Stimulated activated naive CD4-positive, alpha-beta T cell (primary cell): ENCODE measurements around the gene BCDIN3D.
"Not testable (repeated sequence)": the region's sequence is repeated elsewhere in the genome, so short reads cannot be mapped to it uniquely, and the experiment has no call there.

Experiments used
- DNase-seq, 6 experiments: peaks; one replicate each; lab custom pipeline; 2025; lab: John Stamatoyannopoulos, UW

The BCDIN3D gene

DNA sequence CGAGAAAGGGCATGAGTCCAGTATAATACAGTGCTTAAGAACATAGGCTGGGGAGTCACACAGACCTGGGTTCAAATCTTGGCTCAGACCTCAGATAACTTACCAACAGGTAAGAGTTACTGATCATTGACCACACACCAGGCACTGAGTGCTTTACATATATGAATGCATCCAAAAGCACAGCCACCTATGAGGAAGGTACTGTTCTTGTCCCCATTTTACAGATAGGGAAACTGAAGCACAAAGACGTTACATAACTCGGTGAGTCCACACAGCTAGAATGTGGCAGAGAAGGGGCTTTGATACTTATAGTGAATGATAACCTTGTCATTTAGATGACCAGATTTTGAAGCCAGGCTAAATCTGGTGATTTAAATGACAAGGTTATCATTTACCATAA lies 33.2 kb upstream of the BCDIN3D start:
- no peak for DNase-seq

DNA sequence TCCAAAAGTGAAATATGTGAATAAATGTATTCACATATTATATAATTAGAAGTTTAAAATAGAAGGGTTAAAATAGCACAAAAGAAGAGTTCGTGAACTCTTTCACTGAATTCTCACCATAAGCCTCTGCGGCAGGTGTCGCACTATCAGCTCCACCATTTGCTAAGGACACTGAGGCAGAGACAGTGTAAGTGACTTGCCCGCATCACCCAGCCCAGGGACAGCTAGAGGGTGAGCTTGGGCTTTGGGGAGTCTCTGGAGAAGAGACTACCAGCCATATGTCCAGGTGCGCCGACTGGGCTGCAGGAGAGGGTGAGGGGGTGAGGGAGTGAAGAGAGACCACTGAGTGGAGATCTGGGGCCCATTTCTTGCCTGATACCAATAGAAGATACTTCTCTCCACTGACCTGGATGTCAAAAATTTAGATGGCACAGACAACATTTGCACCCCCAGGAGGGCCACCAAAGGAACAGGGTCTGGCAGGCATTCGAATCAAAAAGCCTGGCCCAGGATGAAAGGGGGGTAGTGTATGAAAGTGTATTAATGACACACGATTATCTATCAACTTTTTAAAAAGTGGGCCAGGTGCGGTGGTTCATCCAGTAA lies 32.3 kb upstream of the BCDIN3D start:
- no peak for DNase-seq

DNA sequence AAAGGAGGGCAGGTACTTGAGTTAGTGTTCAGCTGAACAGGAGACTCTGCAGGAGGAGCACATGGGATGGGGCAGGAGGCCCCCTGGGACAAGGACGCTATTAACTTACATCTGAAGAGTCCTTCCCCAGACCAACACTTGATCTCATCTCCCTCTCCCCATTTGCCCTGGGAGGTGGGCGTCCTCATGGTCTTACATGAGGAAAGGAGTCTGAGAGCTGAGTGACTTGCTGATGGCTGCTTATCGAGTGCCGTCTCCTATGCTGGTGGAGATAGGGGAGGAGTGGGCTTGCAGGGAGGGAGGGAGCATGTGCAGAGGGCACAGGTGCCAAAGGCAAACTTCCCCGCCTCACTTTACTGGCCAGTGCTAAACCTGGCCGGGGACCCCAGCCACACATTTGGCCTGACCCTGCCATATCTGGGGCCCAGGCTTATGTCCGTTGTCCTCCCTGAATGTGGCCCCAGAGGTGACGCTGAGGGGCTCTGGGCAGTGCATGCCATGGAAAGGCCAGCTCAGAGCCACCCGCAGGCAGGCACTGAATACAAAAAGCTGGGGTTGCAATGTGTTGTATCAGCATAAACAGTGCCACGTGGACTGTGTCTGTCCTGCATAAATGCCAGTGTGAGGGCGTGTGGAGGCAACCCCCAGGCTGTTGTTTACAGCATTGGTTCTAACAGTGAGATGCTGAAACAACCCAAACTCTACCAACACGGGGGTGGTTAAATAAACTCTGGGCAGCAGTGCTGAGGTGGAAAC lies 31.4 kb upstream of the BCDIN3D start:
- DNase-seq, result no peak

DNA sequence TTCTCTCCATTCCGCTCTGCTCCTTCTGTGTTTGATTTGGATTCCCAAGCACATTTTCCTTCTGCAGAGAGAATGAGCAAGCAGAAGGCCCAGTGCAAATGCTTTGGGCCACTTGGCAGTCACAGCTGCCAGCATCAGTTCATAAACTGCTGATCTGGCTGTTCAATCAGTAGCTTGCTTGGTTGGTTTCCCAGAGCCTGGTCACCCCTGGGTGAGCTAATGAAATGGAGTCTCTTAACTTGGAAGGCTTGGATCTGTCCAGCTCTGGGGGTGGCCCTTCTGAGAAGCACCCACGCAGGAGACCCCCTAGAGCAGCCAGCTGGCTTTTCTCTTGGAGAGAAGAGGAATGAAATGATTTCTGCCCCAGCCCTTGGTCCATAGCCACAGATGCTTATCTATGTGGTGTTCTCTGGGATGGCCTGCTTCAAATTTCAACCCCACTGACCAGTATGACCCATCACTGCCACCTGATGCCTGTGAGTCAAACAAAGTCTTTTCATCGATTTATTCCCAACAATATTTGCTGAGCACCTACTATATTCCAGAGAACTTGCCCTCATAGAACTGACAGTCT lies 30.5 kb upstream of the BCDIN3D start:
- no peak for DNase-seq

DNA sequence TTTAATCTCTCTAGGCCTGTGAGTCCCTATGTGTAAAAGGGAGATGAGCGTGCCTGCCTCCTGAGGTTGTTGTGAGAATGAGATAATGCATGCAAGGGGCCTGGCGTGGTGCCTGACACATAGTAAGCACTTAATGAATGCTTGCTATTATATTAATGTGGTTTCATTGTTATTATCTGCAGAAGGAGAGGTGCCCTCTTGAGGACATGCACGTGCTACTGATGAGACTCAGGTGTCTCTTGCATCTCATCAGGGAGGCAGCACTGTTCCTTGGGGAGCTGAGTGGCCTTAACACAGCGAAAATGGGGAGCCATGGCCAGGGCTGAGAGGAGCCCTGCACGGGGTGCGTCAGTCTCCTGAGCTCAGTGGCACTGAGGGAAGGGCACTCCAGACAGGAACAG lies 29.9 kb upstream of the BCDIN3D start:
- no peak for DNase-seq

DNA sequence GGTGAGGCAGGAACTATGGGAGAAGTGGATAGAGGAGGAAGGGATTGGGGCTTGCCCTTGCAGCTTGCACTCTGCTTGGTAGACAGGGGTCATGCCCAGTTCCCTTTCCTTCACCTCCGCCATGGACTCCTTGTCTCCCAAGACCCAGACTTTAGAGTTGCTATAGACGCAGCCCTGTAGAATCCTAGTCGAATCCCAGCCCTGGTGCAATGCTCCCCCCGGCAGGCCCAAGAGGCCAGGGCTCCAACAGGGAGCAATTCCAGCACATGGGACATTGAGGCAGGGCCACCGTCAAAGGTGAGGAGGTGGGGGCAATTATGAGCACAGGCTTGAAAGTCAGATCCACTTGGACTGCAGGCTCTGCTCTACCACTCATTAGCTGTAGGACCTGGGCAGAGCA lies 29.5 kb upstream of the BCDIN3D start:
- DNase-seq, result no peak

DNA sequence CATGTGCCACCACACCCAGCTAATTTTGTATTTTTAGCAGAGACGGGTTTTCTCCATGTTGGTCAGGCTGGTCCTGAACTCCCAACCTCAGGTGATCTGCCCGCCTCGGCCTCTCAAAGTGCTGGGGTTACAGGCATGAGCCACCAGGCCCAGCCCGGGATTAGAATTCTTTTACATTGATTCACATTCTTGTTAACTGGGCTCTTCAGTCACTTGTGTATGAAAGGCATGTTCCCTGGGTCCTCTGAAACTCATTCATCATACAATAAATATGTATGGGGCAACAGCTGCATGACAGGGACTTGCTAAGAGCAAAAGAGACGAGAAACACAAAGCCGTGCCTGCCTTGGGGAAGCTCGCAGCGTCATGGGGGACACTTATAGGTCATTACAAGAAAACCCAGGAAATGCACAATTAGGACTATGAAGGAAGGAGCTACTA lies 28.9 kb upstream of the BCDIN3D start:
- DNase-seq, result not testable (repeated sequence)

DNA sequence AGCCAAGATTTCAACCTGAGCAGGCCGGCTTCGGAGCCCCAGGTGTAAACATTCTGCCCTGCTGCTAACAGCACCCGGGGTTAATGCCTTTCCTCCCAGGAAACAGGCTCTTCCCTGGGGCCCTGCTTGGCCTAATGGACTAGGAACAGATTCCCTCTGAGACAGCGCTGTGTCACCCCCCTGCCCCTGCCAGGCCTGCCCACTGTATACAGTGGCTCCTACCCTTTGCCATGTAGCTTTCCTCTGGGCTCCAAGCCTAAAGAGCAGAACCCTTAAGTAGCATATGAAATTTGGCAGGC lies 28.3 kb upstream of the BCDIN3D start:
- DNase-seq, result no peak

DNA sequence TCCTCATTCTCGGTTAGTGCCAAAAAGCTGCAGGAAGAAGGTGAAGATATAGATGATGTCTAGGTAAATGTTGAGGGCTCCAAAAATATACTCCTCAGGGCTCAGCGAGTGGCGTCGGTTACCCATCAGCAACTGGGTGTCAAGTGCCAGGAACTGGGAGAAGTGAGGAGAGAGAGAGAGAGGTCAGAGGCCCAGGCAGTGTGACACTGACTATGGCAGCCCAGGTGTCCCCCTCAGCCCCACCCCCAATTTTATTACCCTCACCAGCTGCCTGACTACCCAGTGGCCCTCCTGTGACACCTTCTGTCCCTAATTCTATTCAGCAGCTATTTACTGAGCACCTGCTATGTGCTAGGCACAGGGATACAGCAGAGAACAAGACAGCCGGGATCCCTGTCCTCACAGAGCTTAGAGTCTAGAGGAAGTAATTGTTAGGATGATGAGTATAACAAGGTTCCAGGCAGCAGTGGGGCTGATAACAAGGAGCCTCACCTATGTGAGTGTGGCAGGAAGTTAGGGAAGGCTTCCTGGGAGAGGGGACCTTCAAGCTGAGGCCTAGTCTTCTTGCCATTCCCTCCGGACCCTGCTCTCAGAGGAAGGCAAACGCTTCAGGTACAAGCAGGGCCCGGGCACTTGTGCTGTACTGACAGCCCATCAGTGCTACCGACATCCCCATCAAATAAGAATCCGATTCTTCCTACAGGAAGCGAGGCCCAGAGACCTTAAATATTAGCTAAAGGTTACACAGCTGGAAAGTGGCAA lies 27.8 kb upstream of the BCDIN3D start:
- DNase-seq, result no peak

DNA sequence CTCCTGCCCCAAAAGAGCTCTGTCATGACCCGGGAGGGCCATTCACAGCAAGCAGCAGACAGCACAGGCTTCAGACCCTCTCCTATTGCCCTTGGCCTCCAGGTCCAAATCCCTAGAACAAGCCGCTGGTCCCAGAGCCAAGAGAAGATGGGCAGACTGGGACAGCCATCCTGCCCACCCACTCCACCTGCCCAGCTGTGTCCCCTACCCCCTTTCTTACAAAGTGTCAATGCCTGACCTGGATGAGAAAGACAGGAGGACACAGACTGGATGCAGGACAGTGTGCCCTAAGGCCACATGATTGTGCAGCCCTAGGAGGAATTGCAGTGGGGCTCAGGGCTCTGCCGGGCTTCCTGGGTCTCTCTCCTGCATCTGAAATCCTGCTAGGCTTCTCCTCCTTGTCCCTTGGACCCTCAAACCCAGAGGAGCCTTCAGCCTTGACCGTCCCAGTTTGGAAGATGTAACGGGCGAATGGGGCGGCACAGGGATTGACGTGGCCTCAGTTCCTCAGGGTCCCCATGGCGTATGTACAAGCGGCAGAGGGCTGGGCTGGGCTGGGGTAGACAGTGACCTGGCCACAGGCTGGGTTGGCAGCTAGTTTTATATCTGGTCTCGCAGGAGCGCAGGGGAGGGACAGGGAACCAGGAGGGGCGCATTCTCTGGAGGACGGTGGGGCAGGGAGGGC lies 27.1 kb upstream of the BCDIN3D start:
- no peak for DNase-seq

DNA sequence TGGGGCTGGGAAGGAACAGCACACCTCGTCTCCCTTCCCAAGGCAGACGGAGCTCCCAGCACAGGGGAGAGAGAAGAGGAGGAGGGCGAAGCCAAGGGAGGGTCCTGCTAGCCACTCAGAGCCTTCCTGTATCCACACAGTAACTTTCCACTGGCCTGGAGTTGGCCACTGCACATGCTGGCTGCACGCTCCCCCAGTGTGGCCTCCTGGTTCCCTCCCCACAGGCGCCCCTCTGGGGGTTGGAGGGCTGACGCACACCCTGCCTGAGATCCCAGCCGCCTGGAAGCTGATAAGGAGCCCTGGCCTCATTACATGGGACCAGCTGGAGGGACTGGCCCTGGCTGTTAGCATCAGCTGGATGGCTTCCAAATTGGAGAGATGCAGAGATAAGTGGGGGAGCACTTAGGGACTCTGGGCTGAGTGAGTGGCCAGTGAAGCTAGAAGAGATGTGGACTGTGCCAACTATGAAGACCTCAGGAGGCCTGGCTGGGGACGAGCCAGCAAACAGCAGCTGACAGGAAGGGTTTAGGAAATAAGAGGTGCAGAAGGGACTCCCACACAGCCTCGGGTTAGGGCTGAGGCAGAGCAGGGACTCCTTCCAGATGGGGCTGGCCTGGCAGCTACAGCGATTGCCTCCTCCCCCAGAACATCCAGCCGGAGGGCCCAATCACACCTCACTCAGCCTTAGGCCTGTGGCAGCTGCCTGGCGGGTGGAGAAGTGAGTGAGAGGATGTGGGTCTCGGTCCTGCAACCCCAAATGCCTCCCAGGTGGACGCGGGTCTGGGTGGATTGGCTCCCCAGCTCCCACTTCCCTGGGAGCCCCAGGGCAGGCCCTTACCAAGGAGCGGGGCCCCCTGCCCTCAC lies 26.3 kb upstream of the BCDIN3D start:
- no peak for DNase-seq

DNA sequence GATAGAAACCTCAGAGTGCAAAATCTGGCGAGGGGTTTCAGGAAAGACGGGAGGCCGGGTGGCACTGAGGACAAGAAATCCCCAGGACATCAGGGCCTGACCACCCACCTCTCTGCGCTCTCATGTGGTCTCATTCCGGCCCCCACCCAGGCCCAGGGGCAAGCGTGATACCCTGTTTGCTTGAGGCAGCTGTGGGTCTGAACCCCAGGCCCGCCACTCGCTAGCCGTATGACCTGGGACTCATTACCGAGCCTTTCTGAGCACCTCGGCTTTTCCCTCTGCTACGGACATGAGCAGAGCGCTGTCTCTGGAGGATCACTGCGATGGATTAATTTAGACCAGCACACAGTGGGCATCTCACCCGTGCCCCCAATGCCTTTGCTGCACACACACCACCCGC lies 25.5 kb upstream of the BCDIN3D start:
- no peak for DNase-seq

DNA sequence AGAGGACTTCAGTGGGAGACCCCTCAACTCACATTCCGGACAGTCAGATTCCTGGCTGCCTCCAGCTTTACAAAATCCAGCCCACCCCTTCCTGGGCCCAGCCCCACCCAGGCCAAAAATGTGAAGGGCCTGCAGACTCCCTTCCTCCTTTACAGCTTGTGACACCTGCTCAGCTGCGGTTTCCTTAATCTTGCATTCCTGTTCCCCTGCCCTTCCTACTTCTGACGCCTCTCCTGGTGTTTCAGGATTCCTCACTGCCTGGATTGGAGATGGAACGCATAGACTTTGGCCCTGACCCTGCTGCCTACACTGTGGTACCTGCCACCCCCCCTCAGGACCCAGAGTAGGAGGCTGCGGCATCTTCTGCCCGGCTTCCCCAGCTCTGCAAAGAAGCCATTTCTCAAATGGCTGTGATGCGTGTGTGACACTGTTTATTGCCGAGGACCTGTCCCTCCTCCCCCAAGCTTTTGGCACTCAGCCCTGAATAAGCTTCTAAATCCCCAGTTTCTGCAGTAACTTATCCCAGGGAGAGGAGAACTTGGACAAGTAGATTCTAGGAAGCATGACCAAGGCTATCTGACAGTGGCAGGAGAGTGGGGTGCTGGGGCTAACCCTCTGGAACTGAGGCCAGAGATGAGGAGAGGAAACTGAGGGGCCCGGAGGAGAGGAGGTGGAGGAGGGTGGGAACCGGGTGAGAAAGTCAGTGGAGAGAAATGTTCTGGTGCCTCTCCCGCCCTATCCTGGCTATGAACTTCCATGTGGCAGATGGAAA lies 24.9 kb upstream of the BCDIN3D start:
- no peak for DNase-seq

DNA sequence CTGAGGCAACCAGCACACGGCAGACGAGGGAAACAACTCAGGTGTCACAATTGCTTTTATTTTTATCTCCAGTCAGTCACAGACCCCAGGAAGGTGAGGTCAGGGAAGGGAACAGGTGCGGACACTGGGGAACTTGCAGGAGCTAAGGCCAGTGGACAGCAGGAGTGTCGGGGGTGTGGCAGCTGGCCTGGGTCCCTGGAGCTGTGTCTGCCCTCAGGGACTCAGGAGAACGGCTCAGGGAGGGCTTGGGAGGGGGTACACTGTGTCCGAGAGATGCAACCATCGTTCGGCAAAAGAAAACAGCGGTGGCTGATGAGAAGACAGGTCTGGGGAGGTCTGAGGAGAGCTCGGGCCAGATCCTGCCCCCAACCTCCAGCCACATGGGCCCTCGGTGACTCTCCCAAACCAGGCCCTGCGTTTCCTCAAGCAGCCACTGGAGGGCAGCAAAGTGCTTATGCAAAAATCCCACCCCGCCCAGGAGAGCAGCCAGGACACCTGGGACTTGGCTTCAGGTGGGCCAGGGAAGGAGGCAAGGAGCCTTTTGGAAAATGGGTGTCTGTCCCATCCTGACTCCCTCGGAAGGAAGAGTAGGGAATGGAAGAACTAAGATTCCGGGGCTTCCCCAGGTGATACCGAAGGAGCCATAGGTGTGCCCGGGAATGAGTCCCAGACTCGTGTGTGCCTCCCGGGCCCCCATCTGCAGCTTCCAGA lies 24.1 kb upstream of the BCDIN3D start:
- peak; percentile 45 to 76 (median 54) for DNase-seq

DNA sequence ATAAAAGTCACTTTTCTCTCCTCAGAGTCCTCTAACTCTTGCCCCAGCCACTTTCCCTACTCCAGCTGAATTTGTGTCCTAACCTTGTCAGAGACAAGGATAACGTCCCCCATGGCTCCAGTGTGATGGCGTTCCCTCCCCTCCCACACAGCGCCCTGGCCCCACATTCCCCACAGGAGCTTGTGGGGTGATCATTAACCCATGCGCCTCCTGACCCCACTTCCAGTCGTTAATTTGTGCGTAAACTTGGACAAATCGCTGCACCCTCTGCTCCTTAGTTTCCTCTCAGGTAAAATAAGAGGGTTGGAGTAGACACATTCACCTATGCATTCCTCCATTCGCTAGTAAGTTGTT lies 22.9 kb upstream of the BCDIN3D start:
- no peak for DNase-seq

DNA sequence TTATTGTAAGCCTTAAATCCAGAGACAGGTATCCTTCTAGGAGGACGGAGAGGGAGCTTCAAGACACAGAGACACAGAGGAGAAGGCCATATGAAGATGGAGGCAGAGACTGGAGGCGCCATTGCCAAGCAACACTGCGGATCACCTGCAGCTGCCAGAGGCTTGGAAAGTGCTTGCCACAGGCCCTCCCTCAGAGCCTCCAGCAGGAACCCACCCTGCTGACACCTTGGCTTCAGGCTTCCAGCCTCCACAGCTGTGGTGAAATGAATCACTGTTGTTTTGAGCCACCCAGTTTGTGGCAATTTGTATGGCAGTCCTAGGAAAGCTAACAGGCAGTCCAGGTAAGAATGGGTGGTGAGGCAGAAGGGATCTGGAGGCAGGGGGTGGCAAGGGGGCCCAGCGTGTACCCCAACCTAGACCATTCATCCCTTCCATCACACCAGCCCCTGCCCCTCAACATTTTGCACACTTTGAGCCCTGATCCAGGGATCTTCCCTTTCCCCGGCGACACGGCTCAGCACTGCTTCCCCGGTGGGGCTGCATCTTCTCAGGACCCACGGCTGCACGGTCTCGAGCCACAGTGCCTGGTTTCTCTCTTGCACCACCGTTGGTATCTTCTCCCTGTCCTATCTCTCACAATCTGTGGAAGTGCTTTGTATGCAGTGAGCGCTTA lies 22.3 kb upstream of the BCDIN3D start:
- no peak for DNase-seq

DNA sequence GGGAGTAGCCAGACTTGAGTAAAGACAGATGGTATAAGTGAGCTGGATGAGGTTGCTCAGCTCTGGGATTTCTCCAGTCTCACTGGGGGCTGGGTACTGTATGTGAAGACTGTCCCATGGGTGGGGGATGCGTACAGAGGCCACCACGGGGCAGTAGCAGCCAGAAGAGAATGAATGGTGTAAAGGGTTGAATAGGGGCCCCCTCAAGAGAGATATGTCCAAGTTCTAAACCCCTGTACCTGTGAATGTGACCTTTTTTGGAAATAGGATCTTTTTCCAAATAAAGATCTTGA lies 21.8 kb upstream of the BCDIN3D start:
- no peak for DNase-seq

DNA sequence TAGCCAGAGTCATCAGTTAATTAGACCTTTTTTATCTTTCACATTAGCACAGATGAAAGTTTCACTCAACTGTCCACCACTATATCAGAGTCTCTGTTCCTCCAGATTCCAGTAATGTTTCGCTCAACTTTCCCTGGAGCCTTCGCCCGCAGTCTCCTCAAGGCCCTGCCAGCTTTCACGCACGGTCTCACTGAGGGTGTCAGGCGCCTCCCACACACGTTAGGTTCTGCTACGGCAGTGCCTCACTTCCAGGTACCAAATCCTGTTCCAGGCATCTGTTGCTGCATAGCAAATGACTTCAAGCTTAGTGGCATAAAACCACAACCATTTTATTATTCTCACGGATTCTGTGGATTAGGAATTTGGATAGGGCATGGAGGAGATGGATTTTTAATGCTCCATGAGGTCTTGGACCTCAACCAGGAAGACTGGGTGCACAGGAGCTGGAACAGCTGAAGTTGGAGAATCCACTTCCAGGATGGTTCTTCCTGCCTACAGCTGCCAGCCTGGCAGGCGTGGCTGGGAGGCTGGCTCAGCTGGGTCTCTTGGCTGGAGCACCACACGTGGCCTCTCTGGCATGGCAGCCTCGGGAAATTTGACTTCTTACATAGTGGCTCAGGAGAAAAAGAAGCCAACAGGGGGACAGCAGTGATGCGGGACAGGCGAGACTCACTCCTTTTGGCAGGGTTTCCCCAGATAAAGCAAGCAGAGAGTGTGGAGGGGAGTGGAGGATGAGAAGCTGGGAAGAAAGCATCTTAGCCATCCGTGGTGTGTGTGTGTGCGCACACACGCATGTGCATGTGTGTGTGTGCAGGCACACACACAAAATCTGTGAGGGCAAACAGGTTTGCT lies 21.3 kb upstream of the BCDIN3D start:
- DNase-seq, result no peak

DNA sequence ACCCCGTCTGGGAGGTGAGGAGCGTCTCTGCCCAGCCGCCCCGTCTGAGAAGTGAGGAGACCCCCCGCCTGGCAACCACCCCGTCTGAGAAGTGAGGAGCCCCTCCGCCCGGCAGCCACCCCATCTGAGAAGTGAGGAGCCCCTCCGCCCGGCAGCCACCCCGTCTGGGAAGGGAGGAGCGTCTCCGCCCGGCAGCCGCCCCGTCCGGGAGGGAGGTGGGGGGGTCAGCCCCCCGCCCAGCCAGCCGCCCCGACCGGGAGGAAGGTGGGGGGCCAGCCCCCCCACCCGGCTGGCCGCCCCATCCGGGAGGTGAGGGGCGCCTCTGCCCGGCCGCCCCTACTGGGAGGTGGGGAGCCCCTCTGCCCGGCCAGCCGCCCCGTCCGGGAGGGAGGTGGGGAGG lies 18.0 kb upstream of the BCDIN3D start:
- not testable (repeated sequence) for DNase-seq
